K562 (cell line): ENCODE measurements around the gene RPL22L1. TPM values are rescaled to one million over a fixed set of nuclear protein-coding genes. Genes with fewer than 3 reads are reported as not detected.

Experiments
- ARID3A ChIP-seq: IDR thresholded peaks from 2 replicates; pipeline ENCODE4 v1.6.1; 2012; ENCODE audit warnings: low read depth, low read length, improper control_type of control experiment, borderline replicate concordance
- CHD4 ChIP-seq: fragments of 200-600 bp; sonication (generic); IDR thresholded peaks from 3 replicates; pipeline ENCODE4 v1.6.1; 2012; ENCODE audit warnings: low read depth, mild to moderate bottlenecking, mixed read lengths, low read length, inconsistent platforms; ENCODE audit not compliant: insufficient read depth, insufficient replicate concordance, poor library complexity, severe bottlenecking
- ELF1 ChIP-seq: fragments of 200-800 bp; sonication (Bioruptor generic); IDR thresholded peaks from 2 replicates; pipeline ENCODE4 v1.6.1; 2016; ENCODE audit warnings: missing genetic modification characterization, missing compliant biosample characterization
- GTF3C2 ChIP-seq: IDR thresholded peaks from 3 replicates; pipeline ENCODE4 v1.6.1; 2011; ENCODE audit warnings: borderline replicate concordance, mild to moderate bottlenecking, moderate library complexity; ENCODE audit not compliant: insufficient read length; ENCODE audit errors: extremely low read depth
- KDM1A ChIP-seq, 2 experiments: fragments of 450-650 bp; IDR thresholded peaks; 2 replicates each; pipeline ENCODE4 v1.6.1; 2016; ENCODE audit warnings: mild to moderate bottlenecking in 2 of 2
- KDM2B ChIP-seq: fragments of 250-450 bp; sonication (Bioruptor Pico); IDR thresholded peaks from 2 replicates; pipeline ENCODE4 v1.8.0; 2021; ENCODE audit warnings: mild to moderate bottlenecking, moderate library complexity
- NELFE ChIP-seq: IDR thresholded peaks from 2 replicates; pipeline ENCODE4 v1.6.1; 2011; ENCODE audit warnings: mild to moderate bottlenecking; ENCODE audit not compliant: insufficient read depth, insufficient read length
- POLR2B ChIP-seq: fragments of 450-650 bp; IDR thresholded peaks from 2 replicates; pipeline ENCODE4 v1.6.1; 2018; ENCODE audit warnings: low read depth; ENCODE audit not compliant: partially characterized antibody
- RFX1 ChIP-seq: fragments of 450-650 bp; IDR thresholded peaks from 2 replicates; pipeline ENCODE4 v1.6.1; 2016; ENCODE audit warnings: mild to moderate bottlenecking, moderate library complexity
- RREB1 ChIP-seq: fragments of 250-450 bp; sonication (Bioruptor Pico); IDR thresholded peaks from 2 replicates; pipeline ENCODE4 v1.4.0; 2020
- SRSF1 ChIP-seq: fragments of 200-400 bp; formaldehyde crosslinking; IDR thresholded peaks from 2 replicates; pipeline ENCODE4 v1.6.1; 2017; ENCODE audit warnings: mild to moderate bottlenecking, low read depth, low read length, moderate library complexity
- U2AF2 ChIP-seq: fragments of 200-400 bp; formaldehyde crosslinking; optimal IDR thresholded peaks from 2 replicates; pipeline ENCODE3; 2017; ENCODE audit warnings: low read depth, mild to moderate bottlenecking, low read length
- ZNF280B ChIP-seq: fragments of 250-450 bp; sonication (Bioruptor Pico); IDR thresholded peaks from 2 replicates; pipeline ENCODE4 v1.5.1; 2021; ENCODE audit warnings: mild to moderate bottlenecking
- polyA plus RNA-seq, 8 experiments: library from polyadenylated mRNA; depleted of rRNA in 4 of 8; stranded (reverse) in 5 of 8; unstranded in 3 of 8; fragments of >200 nt; fragmentation: Nextera tagmentation in 2 of 8; fragmentation: Illumina TruSeq in 1 of 8; extraction: Ambion mirVana in 2 of 8; extraction: Trizol in 1 of 8; gene quantifications; 2 replicates each; pipeline versions ENCODE4 v1.2.1 to v1.2.3, GENCODE V29; 2011 to 2014; ENCODE audit warnings: inconsistent platforms in 1 of 8, missing spikeins in 1 of 8
- total RNA-seq, 7 experiments: library from RNA; depleted of rRNA in 6 of 7; stranded (reverse); fragments of >200 nt in 6 of 7; fragmentation: Illumina TruSeq in 2 of 7; extraction: Trizol in 2 of 7; gene quantifications; 2 replicates each; pipeline versions ENCODE4 v1.2.1 to v1.2.3, GENCODE V29; 2011 to 2021; ENCODE audit warnings: low replicate concordance in 1 of 7

RPL22L1 gene
- total and polyA plus RNA-seq, 9 of the 15 experiments (the other 6 are each of a cell fraction or from before 2014, with no cell fraction given): 53.9 to 198 (median 108) TPM

- peak; percentile 86 for TF ChIP-seq ELF1 (tag)
- no peak for TF ChIP-seq GTF3C2
- TF ChIP-seq POLR2B: peak; percentile 99
- no peak for TF ChIP-seq U2AF2
- TF ChIP-seq SRSF1: no peak
- peak; percentile 65 for TF ChIP-seq NELFE
- TF ChIP-seq KDM2B (CRISPR knock-in tag): no peak
- TF ChIP-seq RREB1 (CRISPR knock-in tag): 0 out of 2 replicates have a peak, but pooled peaks have one; percentile 46
- peak; percentile 93 for TF ChIP-seq ARID3A
- TF ChIP-seq ZNF280B (CRISPR knock-in tag): no peak
- no peak for TF ChIP-seq CHD4
- TF ChIP-seq RFX1: peak; percentile 93
- TF ChIP-seq KDM1A (IDR thresholded peaks at IDR 0.05): peak; percentile 87 to 88
Measured at GRCh38 chr3:170869645-170870593, at the start of gene RPL22L1 (continued).
